ENCODE measurements around the gene DMRT1.
A peak's percentile ranks its signal among the peaks of the same experiment; 100 is the strongest.

The DMRT1 gene

GRCh38 chr9:875119-875962 is 33.8 kb downstream of the DMRT1 start:
- Histone ChIP-seq H3K4me1 (ENCODE audit: control insufficient read depth, insufficient read depth, low read length) (no peaks in the 10 kb centered on the region), H3K27me3 (ENCODE audit: control insufficient read depth, insufficient read depth, low read length) (peaks cover 2% of the 10 kb centered on the region), H3K9ac (ENCODE audit: low read depth, low read length) (no peak overlapping the region), H3K4me3 (ENCODE audit: low read depth, low read length) (no peak overlapping the region), H3K36me3 (ENCODE audit: control insufficient read depth, insufficient read depth, low read length) (no peaks in the 10 kb centered on the region), H3K9me3 (ENCODE audit: control insufficient read depth, insufficient read depth, low read length) (no peaks in the 10 kb centered on the region)

GRCh38 chr9:876425-876824 is 34.9 kb downstream of the DMRT1 start:
- Histone ChIP-seq H3K9ac (ENCODE audit: low read depth, low read length) (no peak overlapping the region), H3K36me3 (ENCODE audit: control insufficient read depth, insufficient read depth, low read length) (no peaks in the 10 kb centered on the region), H3K9me3 (ENCODE audit: control insufficient read depth, insufficient read depth, low read length) (no peaks in the 10 kb centered on the region), H3K27me3 (ENCODE audit: control insufficient read depth, insufficient read depth, low read length) (peaks cover 2% of the 10 kb centered on the region), H3K4me1 (ENCODE audit: control insufficient read depth, insufficient read depth, low read length) (no peaks in the 10 kb centered on the region), H3K4me3 (ENCODE audit: low read depth, low read length) (no peak overlapping the region)

- Histone ChIP-seq H3K9me3 (ENCODE audit: control insufficient read depth, insufficient read depth, low read length) (no peaks in the 10 kb centered on the region), H3K36me3 (ENCODE audit: control insufficient read depth, insufficient read depth, low read length) (no peaks in the 10 kb centered on the region), H3K4me3 (ENCODE audit: low read depth, low read length) (no peak overlapping the region), H3K4me1 (ENCODE audit: control insufficient read depth, insufficient read depth, low read length) (no peaks in the 10 kb centered on the region), H3K9ac (ENCODE audit: low read depth, low read length) (no peak overlapping the region), H3K27me3 (ENCODE audit: control insufficient read depth, insufficient read depth, low read length) (peaks cover 2% of the 10 kb centered on the region)
Observed at GRCh38 chr9:878239-878638, 36.7 kb downstream of the DMRT1 start.

GRCh38 chr9:880725-881124 is 39.2 kb downstream of the DMRT1 start:
- no peaks in the 10 kb centered on the region for H3K4me1 ChIP-seq (ENCODE audit: control insufficient read depth, insufficient read depth, low read length)
- no peak overlapping the region for H3K4me3 ChIP-seq (ENCODE audit: low read depth, low read length)
- peaks cover 5% of the 10 kb centered on the region for H3K27me3 ChIP-seq (ENCODE audit: control insufficient read depth, insufficient read depth, low read length)
- no peaks in the 10 kb centered on the region for H3K9me3 ChIP-seq (ENCODE audit: control insufficient read depth, insufficient read depth, low read length)
- H3K36me3 ChIP-seq (ENCODE audit: control insufficient read depth, insufficient read depth, low read length): no peaks in the 10 kb centered on the region
- H3K9ac ChIP-seq (ENCODE audit: low read depth, low read length): no peak overlapping the region

GRCh38 chr9:882416-882924 is 41.0 kb downstream of the DMRT1 start:
- H3K4me1 ChIP-seq (ENCODE audit: control insufficient read depth, insufficient read depth, low read length): no peaks in the 10 kb centered on the region
- no peaks in the 10 kb centered on the region for H3K36me3 ChIP-seq (ENCODE audit: control insufficient read depth, insufficient read depth, low read length)
- peaks cover 5% of the 10 kb centered on the region for H3K27me3 ChIP-seq (ENCODE audit: control insufficient read depth, insufficient read depth, low read length)
- no peaks in the 10 kb centered on the region for H3K9me3 ChIP-seq (ENCODE audit: control insufficient read depth, insufficient read depth, low read length)
- no peak overlapping the region for H3K9ac ChIP-seq (ENCODE audit: low read depth, low read length)
- H3K4me3 ChIP-seq (ENCODE audit: low read depth, low read length): no peak overlapping the region

GRCh38 chr9:883011-883410 is 41.5 kb downstream of the DMRT1 start:
- H3K4me1 ChIP-seq (ENCODE audit: control insufficient read depth, insufficient read depth, low read length): no peaks in the 10 kb centered on the region
- H3K9ac ChIP-seq (ENCODE audit: low read depth, low read length): no peak overlapping the region
- H3K36me3 ChIP-seq (ENCODE audit: control insufficient read depth, insufficient read depth, low read length): no peaks in the 10 kb centered on the region
- no peaks in the 10 kb centered on the region for H3K9me3 ChIP-seq (ENCODE audit: control insufficient read depth, insufficient read depth, low read length)
- H3K4me3 ChIP-seq (ENCODE audit: low read depth, low read length): no peak overlapping the region
- H3K27me3 ChIP-seq (ENCODE audit: control insufficient read depth, insufficient read depth, low read length): peaks cover 5% of the 10 kb centered on the region

- Histone ChIP-seq H3K36me3 (ENCODE audit: control insufficient read depth, insufficient read depth, low read length) (no peaks in the 10 kb centered on the region), H3K9ac (ENCODE audit: low read depth, low read length) (no peak overlapping the region), H3K4me3 (ENCODE audit: low read depth, low read length) (no peak overlapping the region), H3K27me3 (ENCODE audit: control insufficient read depth, insufficient read depth, low read length) (peaks cover 5% of the 10 kb centered on the region), H3K9me3 (ENCODE audit: control insufficient read depth, insufficient read depth, low read length) (no peaks in the 10 kb centered on the region), H3K4me1 (ENCODE audit: control insufficient read depth, insufficient read depth, low read length) (no peaks in the 10 kb centered on the region)
Observed at GRCh38 chr9:886886-887285, 45.4 kb downstream of the DMRT1 start.

- Histone ChIP-seq H3K27me3 (ENCODE audit: control insufficient read depth, insufficient read depth, low read length) (peaks cover 14% of the 10 kb centered on the region), H3K9ac (ENCODE audit: low read depth, low read length) (no peak overlapping the region), H3K4me3 (ENCODE audit: low read depth, low read length) (no peak overlapping the region), H3K36me3 (ENCODE audit: control insufficient read depth, insufficient read depth, low read length) (no peaks in the 10 kb centered on the region), H3K4me1 (ENCODE audit: control insufficient read depth, insufficient read depth, low read length) (no peaks in the 10 kb centered on the region), H3K9me3 (ENCODE audit: control insufficient read depth, insufficient read depth, low read length) (no peaks in the 10 kb centered on the region)
Observed at GRCh38 chr9:892123-892522, 50.6 kb downstream of the DMRT1 start.

- Histone ChIP-seq H3K27me3 (ENCODE audit: control insufficient read depth, insufficient read depth, low read length) (peaks cover 12% of the 10 kb centered on the region), H3K4me3 (ENCODE audit: low read depth, low read length) (no peak overlapping the region), H3K36me3 (ENCODE audit: control insufficient read depth, insufficient read depth, low read length) (no peaks in the 10 kb centered on the region), H3K9me3 (ENCODE audit: control insufficient read depth, insufficient read depth, low read length) (no peaks in the 10 kb centered on the region), H3K4me1 (ENCODE audit: control insufficient read depth, insufficient read depth, low read length) (no peaks in the 10 kb centered on the region), H3K9ac (ENCODE audit: low read depth, low read length) (no peak overlapping the region)
Observed at GRCh38 chr9:893115-893514, 51.6 kb downstream of the DMRT1 start.

GRCh38 chr9:893843-894420 is 52.4 kb downstream of the DMRT1 start:
- Histone ChIP-seq H3K27me3 (ENCODE audit: control insufficient read depth, insufficient read depth, low read length) (peaks cover 12% of the 10 kb centered on the region), H3K36me3 (ENCODE audit: control insufficient read depth, insufficient read depth, low read length) (no peaks in the 10 kb centered on the region), H3K4me1 (ENCODE audit: control insufficient read depth, insufficient read depth, low read length) (no peaks in the 10 kb centered on the region), H3K9ac (ENCODE audit: low read depth, low read length) (no peak overlapping the region), H3K9me3 (ENCODE audit: control insufficient read depth, insufficient read depth, low read length) (no peaks in the 10 kb centered on the region), H3K4me3 (ENCODE audit: low read depth, low read length) (peak overlapping the region; percentile 4)

- no peaks in the 10 kb centered on the region for H3K27me3 ChIP-seq (ENCODE audit: control insufficient read depth, insufficient read depth, low read length)
- no peak overlapping the region for H3K4me3 ChIP-seq (ENCODE audit: low read depth, low read length)
- peaks cover 9% of the 10 kb centered on the region for H3K4me1 ChIP-seq (ENCODE audit: control insufficient read depth, insufficient read depth, low read length)
- no peaks in the 10 kb centered on the region for H3K9me3 ChIP-seq (ENCODE audit: control insufficient read depth, insufficient read depth, low read length)
- no peaks in the 10 kb centered on the region for H3K36me3 ChIP-seq (ENCODE audit: control insufficient read depth, insufficient read depth, low read length)
- H3K9ac ChIP-seq (ENCODE audit: low read depth, low read length): no peak overlapping the region
Observed at GRCh38 chr9:899440-900184, 58.1 kb downstream of the DMRT1 start.

Measured in iPS-15b (cell line).